GM03348 (cell line): ENCODE measurements around the gene PRELP.

Source experiments
- DNase-seq: peaks from one replicate; pipeline ENCODE4 v3.0.0; 2012; ENCODE audit warnings: low spot score

Gene PRELP

GRCh38 chr1:203524152-203524551, 48.5 kb downstream of the PRELP start:
- DNase-seq: no peak

- DNase-seq: no peak
Observed at GRCh38 chr1:203524824-203525223, 49.2 kb downstream of the PRELP start.

- DNase-seq: no peak
Observed at GRCh38 chr1:203525685-203526084, 50.1 kb downstream of the PRELP start.

- DNase-seq: no peak
Observed at GRCh38 chr1:203526130-203526529, 50.5 kb downstream of the PRELP start.

GRCh38 chr1:203526572-203526971, 51.0 kb downstream of the PRELP start:
- DNase-seq: no peak

GRCh38 chr1:203527013-203527412, 51.4 kb downstream of the PRELP start:
- no peak for DNase-seq

- no peak for DNase-seq
Observed at GRCh38 chr1:203528063-203528462, 52.5 kb downstream of the PRELP start.

- no peak for DNase-seq
Observed at GRCh38 chr1:203528976-203529835, 53.6 kb downstream of the PRELP start.

GRCh38 chr1:203531063-203531462, 55.5 kb downstream of the PRELP start:
- no peak for DNase-seq

GRCh38 chr1:203534012-203534411, 58.4 kb downstream of the PRELP start:
- no peak for DNase-seq

- DNase-seq: peak; percentile 81
Observed at GRCh38 chr1:203534526-203534925, 58.9 kb downstream of the PRELP start.

- no peak for DNase-seq
Observed at GRCh38 chr1:203536575-203536974, 61.0 kb downstream of the PRELP start.

GRCh38 chr1:203536980-203537455, 61.4 kb downstream of the PRELP start:
- peak; percentile 40 for DNase-seq

GRCh38 chr1:203537806-203538464, 62.3 kb downstream of the PRELP start:
- peak; percentile 44 for DNase-seq

- DNase-seq: no peak
Observed at GRCh38 chr1:203538726-203539125, 63.1 kb downstream of the PRELP start.

- no peak for DNase-seq
Observed at GRCh38 chr1:203539831-203540546, 64.4 kb downstream of the PRELP start.
